ENCODE data around the gene TMEM132C. TPM values are rescaled to one million over a fixed set of nuclear protein-coding genes. Genes with fewer than 3 reads are reported as not detected.

TMEM132C gene
- total and polyA plus RNA-seq, 2 donors (not counting 3 experiments of a cell fraction or from before 2014, with no cell fraction given): not detected

GRCh38 chr12:128611736-128612135, 344.8 kb downstream of the TMEM132C start:
- dilution Hi-C loops (cut with MboI; ENCODE audit: extremely low pct_ligation_motif_present, low sequenced_read_pairs): no loop called here
- FAIRE-seq: no peak

More at GRCh38 chr12:128611736-128612135, 344.8 kb downstream of the TMEM132C start:
- intact Hi-C loops (cut with micrococcal nuclease): no loop called here
- no peaks in the 10 kb centered on the region for H4K20me1 ChIP-seq (replicated peaks; ENCODE audit: control insufficient read depth, extremely low read depth, insufficient read depth, low read length)
- H3K4me3 ChIP-seq (replicated peaks in 1 of 3; ENCODE audit: insufficient read depth in 1 of 3, low read depth in 1 of 3, low read length in 3 of 3): no peak overlapping the region
- no peak overlapping the region for H2AFZ ChIP-seq (ENCODE audit: low read depth, low read length)
- no peaks in the 10 kb centered on the region for H3K9me1 ChIP-seq (replicated peaks; ENCODE audit: control insufficient read depth, extremely low read depth, insufficient read depth, low read length)
- TF ChIP-seq GATA2 (IDR thresholded peaks at IDR 0.05; ENCODE audit: insufficient read depth, insufficient read length, low read depth, low read length) (no peak), POLR2A (IDR thresholded peaks at IDR 0.05; ENCODE audit: low read depth, low read length) (no peak), FOS (IDR thresholded peaks at IDR 0.05; ENCODE audit: borderline replicate concordance, insufficient read depth, low read length) (no peak), MYC (IDR thresholded peaks at IDR 0.05; ENCODE audit: low read depth, low read length) (no peak), MAX (IDR thresholded peaks at IDR 0.05; ENCODE audit: insufficient read depth, insufficient read length) (no peak), JUN (IDR thresholded peaks at IDR 0.05; ENCODE audit: borderline replicate concordance, insufficient read depth, insufficient read length, low read depth) (no peak), CTCF (IDR thresholded peaks at IDR 0.05; ENCODE audit: extremely low read depth in 1 of 2, insufficient read depth in 1 of 2, low read depth in 1 of 2, low read length in 2 of 2) (no peak), POLR2AphosphoS5 (IDR thresholded peaks at IDR 0.05; ENCODE audit: insufficient read depth, low read depth, low read length) (no peak)
- no peak overlapping the region for H3K27ac ChIP-seq (ENCODE audit: insufficient read depth, low read depth, low read length)
- no peak overlapping the region for H3K9ac ChIP-seq (replicated peaks; ENCODE audit: extremely low read depth, insufficient read depth, low read length)
- CTCF ChIA-PET: no interaction called here
- H3K4me2 ChIP-seq (ENCODE audit: insufficient read depth, low read length): no peak overlapping the region
- no peaks in the 10 kb centered on the region for H3K79me2 ChIP-seq (ENCODE audit: control insufficient read depth, insufficient read depth, low read length)
- H3K36me3 ChIP-seq (ENCODE audit: control insufficient read depth in 2 of 2, extremely low read depth in 1 of 2, insufficient read depth in 2 of 2, low read length in 2 of 2): no peaks in the 10 kb centered on the region
- H3K4me1 ChIP-seq (ENCODE audit: control insufficient read depth, extremely low read depth, insufficient read depth, low read length): no peaks in the 10 kb centered on the region
- no peaks in the 10 kb centered on the region for H3K27me3 ChIP-seq (ENCODE audit: control insufficient read depth in 2 of 2, insufficient read depth in 2 of 2, low read length in 2 of 2)
- DNase-seq (ENCODE audit: low read depth, low spot score): no peak
- H3K9me3 ChIP-seq (replicated peaks; ENCODE audit: control insufficient read depth, insufficient read depth, low read length): peaks cover 4% of the 10 kb centered on the region
- BruUV-seq (replicated peaks): no TSS peak
- POLR2A ChIA-PET: no interaction called here

All from endothelial cell of umbilical vein (primary cell).